Endothelial cell of umbilical vein (primary cell): Measurements from ENCODE around the gene DKK3. TPM values are rescaled to one million over a fixed set of nuclear protein-coding genes. Genes with fewer than 3 reads are reported as not detected.

Experiments
- BruUV-seq: library from RNA; stranded (reverse); fragments of 400-500 nt; replicated peaks from 2 replicates; lab custom pipeline; 2021; lab: Mats Ljungman, UMichigan
- CTCF ChIA-PET: fragments of 300-600, 350-600 bp; sonication (Branson Sonifier 250); formaldehyde crosslinking; loops from one replicate; lab custom pipeline; 2021; ENCODE audit warnings: antibody characterized with exemption, inconsistent platforms; lab: Charles Lee
- POLR2A ChIA-PET: fragments of 300-600, 350-600 bp; sonication (Branson Sonifier 250); formaldehyde crosslinking; loops from one replicate; lab custom pipeline; 2021; ENCODE audit warnings: antibody characterized with exemption, inconsistent platforms; lab: Charles Lee
- DNase-seq: peaks from one replicate; pipeline ENCODE4 v3.0.0-alpha.2; 2011; ENCODE audit warnings: low read depth, low spot score
- FAIRE-seq: peaks from 2 replicates; lab custom pipeline; 2011; peaks lifted over from hg19 to GRCh38; lab: Jason Lieb, UNC
- H2AFZ ChIP-seq: 2 replicates; pipeline ENCODE4 v1.6.0; 2012; ENCODE audit warnings: low read depth, low read length, control low read depth, inconsistent platforms
- H3K27ac ChIP-seq: 2 replicates; pipeline ENCODE4 v1.5.1; 2011; ENCODE audit warnings: low read depth, mild to moderate bottlenecking, control low read depth, low read length, moderate library complexity; ENCODE audit not compliant: insufficient read depth
- H3K27me3 ChIP-seq, 2 experiments: 2 replicates each; pipeline versions ENCODE4 v1.6.0 to v1.6.1; 2011; ENCODE audit warnings: low read length in 2 of 2, mixed read lengths in 1 of 2; ENCODE audit not compliant: control insufficient read depth in 2 of 2, insufficient read depth in 2 of 2
- H3K36me3 ChIP-seq, 2 experiments: 2 replicates in 1 of 2; 3 replicates in 1 of 2; pipeline ENCODE4 v1.5.1; 2011; ENCODE audit warnings: low read length in 2 of 2, mild to moderate bottlenecking in 1 of 2, moderate library complexity in 1 of 2; ENCODE audit not compliant: control insufficient read depth in 2 of 2, insufficient read depth in 2 of 2; ENCODE audit errors: extremely low read depth in 1 of 2
- H3K4me1 ChIP-seq: 3 replicates; pipeline ENCODE4 v1.5.1; 2011; ENCODE audit warnings: mild to moderate bottlenecking, low read length; ENCODE audit not compliant: control insufficient read depth, insufficient read depth; ENCODE audit errors: extremely low read depth
- H3K4me2 ChIP-seq: 2 replicates; pipeline ENCODE4 v1.6.1; 2011; ENCODE audit warnings: low read length, control low read depth, mixed read lengths; ENCODE audit not compliant: insufficient read depth
- H3K4me3 ChIP-seq, 3 experiments: fragments of 200-600 bp in 1 of 3; sonication (generic), shearing (Covaris generic) in 1 of 3; replicated peaks in 1 of 3; 2 replicates each; pipeline ENCODE4 v1.5.1; 2011 to 2016; ENCODE audit warnings: control low read depth in 3 of 3, low read length in 3 of 3, mild to moderate bottlenecking in 2 of 3, inconsistent platforms in 1 of 3, low read depth in 1 of 3, moderate library complexity in 1 of 3; ENCODE audit not compliant: insufficient read depth in 1 of 3
- H3K79me2 ChIP-seq: 2 replicates; pipeline ENCODE4 v1.6.0; 2012; ENCODE audit warnings: low read length, inconsistent platforms; ENCODE audit not compliant: control insufficient read depth, insufficient read depth
- H3K9ac ChIP-seq: replicated peaks from 2 replicates; pipeline ENCODE3; 2011; ENCODE audit warnings: low read length, control low read depth; ENCODE audit not compliant: insufficient read depth; ENCODE audit errors: extremely low read depth
- H3K9me1 ChIP-seq: replicated peaks from 3 replicates; pipeline ENCODE4 v1.6.0; 2011; ENCODE audit warnings: mild to moderate bottlenecking, low read length; ENCODE audit not compliant: control insufficient read depth, insufficient read depth; ENCODE audit errors: extremely low read depth
- H3K9me3 ChIP-seq: replicated peaks from 2 replicates; pipeline ENCODE4 v1.5.1; 2012; ENCODE audit warnings: low read length, inconsistent platforms; ENCODE audit not compliant: control insufficient read depth, insufficient read depth
- H4K20me1 ChIP-seq: replicated peaks from 2 replicates; pipeline ENCODE3; 2011; ENCODE audit warnings: mild to moderate bottlenecking, low read length; ENCODE audit not compliant: control insufficient read depth, insufficient read depth; ENCODE audit errors: extremely low read depth
- CTCF ChIP-seq, 2 donors: IDR thresholded peaks; 1 replicate in 1 of 2; 2 replicates in 1 of 2; pipeline ENCODE4 v1.5.1; 2011; ENCODE audit warnings: low read length in 2 of 2, mild to moderate bottlenecking in 2 of 2, moderate library complexity in 2 of 2, control low read depth in 1 of 2, inconsistent platforms in 1 of 2, low read depth in 1 of 2; ENCODE audit not compliant: insufficient read depth in 1 of 2; ENCODE audit errors: extremely low read depth in 1 of 2
- EZH2 ChIP-seq: IDR thresholded peaks from 2 replicates; pipeline ENCODE4 v1.6.1; 2012; ENCODE audit warnings: borderline replicate concordance, low read depth, mild to moderate bottlenecking, moderate library complexity, low read length, inconsistent platforms; ENCODE audit not compliant: severe bottlenecking
- FOS ChIP-seq: IDR thresholded peaks from 2 replicates; pipeline ENCODE4 v1.6.1; 2011; ENCODE audit warnings: mild to moderate bottlenecking, low read length, moderate library complexity, borderline replicate concordance; ENCODE audit not compliant: insufficient read depth
- GATA2 ChIP-seq: IDR thresholded peaks from 2 replicates; pipeline ENCODE4 v1.7.0; 2011; ENCODE audit warnings: low read depth, mild to moderate bottlenecking, moderate library complexity, mixed read lengths, low read length; ENCODE audit not compliant: insufficient read length, insufficient read depth
- JUN ChIP-seq: IDR thresholded peaks from 2 replicates; pipeline ENCODE4 v1.6.1; 2011; ENCODE audit warnings: borderline replicate concordance, low read depth; ENCODE audit not compliant: insufficient read length, insufficient read depth
- MAX ChIP-seq: IDR thresholded peaks from 2 replicates; pipeline ENCODE4 v1.6.1; 2011; ENCODE audit not compliant: insufficient read depth, insufficient read length
- MYC ChIP-seq: IDR thresholded peaks from one replicate; pipeline ENCODE4 v1.6.1; 2011; ENCODE audit warnings: mild to moderate bottlenecking, low read depth, low read length
- POLR2A ChIP-seq: IDR thresholded peaks from 2 replicates; pipeline ENCODE4 v1.6.1; 2012; ENCODE audit warnings: low read depth, mild to moderate bottlenecking, control low read depth, low read length
- POLR2AphosphoS5 ChIP-seq: IDR thresholded peaks from 2 replicates; pipeline ENCODE4 v1.6.1; 2012; ENCODE audit warnings: low read depth, mild to moderate bottlenecking, control low read depth, low read length, moderate library complexity; ENCODE audit not compliant: insufficient read depth
- dilution Hi-C: fragments of 300-500 bp; cut with MboI; formaldehyde crosslinking; loops from one replicate; pipeline ENCODE4 v1.15.0; 2019; ENCODE audit warnings: low sequenced_read_pairs; ENCODE audit not compliant: extremely low pct_ligation_motif_present
- intact Hi-C: fragments of 100-400 bp; cut with micrococcal nuclease; formaldehyde crosslinking; loops from one replicate; pipeline ENCODE4 v1.10.0; 2022
- polyA plus RNA-seq, 4 experiments: library from polyadenylated mRNA; depleted of rRNA in 3 of 4; stranded (reverse) in 3 of 4; unstranded in 1 of 4; fragments of >200 nt; gene quantifications; 2 replicates each; pipeline versions ENCODE4 v1.2.1 to v1.2.3, GENCODE V29; 2011 to 2012; ENCODE audit warnings: missing spikeins in 1 of 4
- total RNA-seq: library from RNA; stranded (reverse); gene quantifications from 2 replicates; pipeline ENCODE4 v1.2.3, GENCODE V29; 2021

The DKK3 gene
- total and polyA plus RNA-seq, 2 donors (not counting 3 experiments of a cell fraction or from before 2014, with no cell fraction given) = 131 to 335 TPM

- POLR2A ChIA-PET = no interaction called here
- intact Hi-C loops = no loop called here
Measured at GRCh38 chr11:11982461-11982860, 26.0 kb downstream of the DKK3 start.

More at GRCh38 chr11:11982461-11982860, 26.0 kb downstream of the DKK3 start:
- peaks cover 0 to 2% of the 10 kb centered on the region in 2 experiments for H3K36me3 ChIP-seq
- H3K9me3 ChIP-seq = no peaks in the 10 kb centered on the region
- CTCF ChIA-PET = interaction anchor here (1.0 to 3.9 kb wide), 3 partner anchors 23 to 62 kb away, joined by 3 to 13 read pairs (median 3); no protein-coding TSS in a partner anchor
- no peak overlapping the region for H3K4me3 ChIP-seq
- no peak overlapping the region for H3K9ac ChIP-seq
- H3K79me2 ChIP-seq = no peaks in the 10 kb centered on the region
- H3K4me2 ChIP-seq = no peak overlapping the region
- H3K27me3 ChIP-seq = no peaks in the 10 kb centered on the region
- H3K4me1 ChIP-seq = peaks cover 57% of the 10 kb centered on the region
- no peak overlapping the region for H3K27ac ChIP-seq
- FAIRE-seq (no peak), DNase-seq (no peak)
- dilution Hi-C loops = no loop called here
- no peaks in the 10 kb centered on the region for H4K20me1 ChIP-seq
- no peaks in the 10 kb centered on the region for H3K9me1 ChIP-seq
- BruUV-seq = no TSS peak
- H2AFZ ChIP-seq = no peak overlapping the region
- no peak for TF ChIP-seq GATA2
- no peak for TF ChIP-seq MYC
- no peak for TF ChIP-seq MAX
- TF ChIP-seq CTCF (IDR thresholded peaks at IDR 0.05; ENCODE audit: extremely low read depth in 1 of 2, insufficient read depth in 1 of 2, low read depth in 1 of 2, low read length in 2 of 2) = no peak
- TF ChIP-seq POLR2AphosphoS5 = no peak
- TF ChIP-seq POLR2A = no peak
- TF ChIP-seq JUN = no peak
- no peak for TF ChIP-seq FOS
- no peak for TF ChIP-seq EZH2
